Keratinocyte (primary cell): ENCODE measurements around the gene GIN1.

Experiments used
- EZH2 ChIP-seq: IDR thresholded peaks from one replicate; pipeline ENCODE4 v1.6.1; 2012; ENCODE audit warnings: inconsistent platforms, mild to moderate bottlenecking, low read length, moderate library complexity
- TF ChIP-seq, protein P1 (sequence below), 3 experiments: IDR thresholded peaks in 1 of 3; conservative IDR thresholded peaks in 1 of 3; optimal IDR thresholded peaks in 1 of 3; 2 replicates in 2 of 3; 3 replicates in 1 of 3; pipeline versions ENCODE3 to v1.5.1; 2011; ENCODE audit warnings: low read length in 3 of 3, mild to moderate bottlenecking in 3 of 3, moderate library complexity in 2 of 3, control low read depth in 1 of 3, inconsistent platforms in 1 of 3; ENCODE audit not compliant: insufficient read depth in 2 of 3; ENCODE audit errors: extremely low read depth in 1 of 3

DNA sequence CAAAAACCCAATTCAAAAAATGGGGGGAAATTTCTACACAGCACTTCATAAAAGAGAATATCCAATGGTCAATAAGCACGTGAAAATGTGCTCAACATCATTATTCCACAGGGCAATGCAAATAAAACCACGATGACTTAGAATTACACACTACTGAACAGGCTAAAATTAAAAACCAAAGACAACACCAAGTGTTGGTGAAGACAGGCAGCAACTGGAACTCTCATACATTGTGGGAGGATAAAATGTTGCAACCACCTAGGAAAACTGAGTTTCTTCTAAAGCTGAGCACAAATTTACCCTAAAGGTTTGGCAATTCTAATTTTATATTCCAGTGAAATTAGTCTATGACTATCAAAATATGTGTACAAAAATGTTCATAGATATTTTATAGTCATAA, 9.5 kb downstream of the GIN1 start:
- TF ChIP-seq, protein P1, sequence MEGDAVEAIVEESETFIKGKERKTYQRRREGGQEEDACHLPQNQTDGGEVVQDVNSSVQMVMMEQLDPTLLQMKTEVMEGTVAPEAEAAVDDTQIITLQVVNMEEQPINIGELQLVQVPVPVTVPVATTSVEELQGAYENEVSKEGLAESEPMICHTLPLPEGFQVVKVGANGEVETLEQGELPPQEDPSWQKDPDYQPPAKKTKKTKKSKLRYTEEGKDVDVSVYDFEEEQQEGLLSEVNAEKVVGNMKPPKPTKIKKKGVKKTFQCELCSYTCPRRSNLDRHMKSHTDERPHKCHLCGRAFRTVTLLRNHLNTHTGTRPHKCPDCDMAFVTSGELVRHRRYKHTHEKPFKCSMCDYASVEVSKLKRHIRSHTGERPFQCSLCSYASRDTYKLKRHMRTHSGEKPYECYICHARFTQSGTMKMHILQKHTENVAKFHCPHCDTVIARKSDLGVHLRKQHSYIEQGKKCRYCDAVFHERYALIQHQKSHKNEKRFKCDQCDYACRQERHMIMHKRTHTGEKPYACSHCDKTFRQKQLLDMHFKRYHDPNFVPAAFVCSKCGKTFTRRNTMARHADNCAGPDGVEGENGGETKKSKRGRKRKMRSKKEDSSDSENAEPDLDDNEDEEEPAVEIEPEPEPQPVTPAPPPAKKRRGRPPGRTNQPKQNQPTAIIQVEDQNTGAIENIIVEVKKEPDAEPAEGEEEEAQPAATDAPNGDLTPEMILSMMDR (optimal IDR thresholded peaks at IDR 0.05 in 1 of 3, IDR thresholded peaks at IDR 0.05 in 1 of 3, conservative IDR thresholded peaks at IDR 0.05 in 1 of 3; ENCODE audit: extremely low read depth in 1 of 3, insufficient read depth in 2 of 3, low read length in 3 of 3), result no peak
- TF ChIP-seq EZH2, result no peak
